Esophagus squamous epithelium (tissue), 4 donors: ENCODE results near the gene POGLUT2.

Experiments used
- CTCF ChIP-seq, 6 experiments: fragments of 450-650 bp in 4 of 6; fragments of 200-600 bp in 2 of 6; sonication (generic) in 2 of 6; IDR thresholded peaks; one replicate each; pipeline ENCODE4 v1.5.1; 2016 to 2019; ENCODE audit warnings: antibody characterized with exemption in 6 of 6, mild to moderate bottlenecking in 4 of 6, moderate library complexity in 4 of 6
- POLR2A ChIP-seq, 4 donors: fragments of 450-650 bp; IDR thresholded peaks; one replicate each; pipeline ENCODE4 v1.6.1; 2017; ENCODE audit warnings: antibody characterized with exemption in 4 of 4, mild to moderate bottlenecking in 4 of 4, moderate library complexity in 3 of 4

- no peak for TF ChIP-seq CTCF (IDR thresholded peaks at IDR 0.05)
- no peak for TF ChIP-seq POLR2A (IDR thresholded peaks at IDR 0.05)
Observed at GRCh38 chr13:102742506-102742905, 56.3 kb downstream of the POGLUT2 start.
